GM12878 (cell line): ENCODE measurements around the gene TRIP6. TPM values are rescaled to one million over a fixed set of nuclear protein-coding genes. Genes with fewer than 3 reads are reported as not detected.

Experiments used
- ATAC-seq: fragments of 200-7000 bp; cut with Tn5 transposase; 3 replicates; pipeline ENCODE4 v1.9.1; 2020; ENCODE audit warnings: mild to moderate bottlenecking, moderate library complexity
- BruUV-seq: library from RNA; stranded (reverse); fragments of 400-500 nt; replicated peaks from 2 replicates; lab custom pipeline; 2021; lab: Mats Ljungman, UMichigan
- CTCF ChIA-PET: fragments of 300-600 bp; sonication (Branson Sonifier 250); formaldehyde crosslinking; extraction: SDS; loops from one replicate; lab custom pipeline; 2021; ENCODE audit warnings: inconsistent platforms; lab: Yijun Ruan, JAX
- POLR2A ChIA-PET: fragments of 350-600 bp; formaldehyde crosslinking; extraction: SDS; loops from one replicate; lab custom pipeline; 2021; ENCODE audit warnings: inconsistent platforms; lab: Charles Lee
- RAD21 ChIA-PET: fragments of 300-600 bp; sonication (Branson Sonifier 250); formaldehyde crosslinking; loops from one replicate; lab custom pipeline; 2023; ENCODE audit warnings: antibody characterized with exemption; ENCODE audit not compliant: unreplicated experiment; lab: Charles Lee
- SMC1A ChIA-PET: fragments of 300-600 bp; sonication (Branson Sonifier 250); formaldehyde crosslinking; loops from one replicate; lab custom pipeline; 2023; ENCODE audit not compliant: unreplicated experiment, uncharacterized antibody; lab: Charles Lee
- DNase-seq: peaks from one replicate; pipeline ENCODE4 v3.0.0-alpha.2; 2011; ENCODE audit warnings: low read depth, low spot score
- FAIRE-seq: peaks from 3 replicates; lab custom pipeline; 2011; peaks lifted over from hg19 to GRCh38; lab: Jason Lieb, UNC
- H2AFZ ChIP-seq: 2 replicates; pipeline ENCODE4 v1.6.0; 2011; ENCODE audit warnings: low read depth, low read length, control low read depth; ENCODE audit not compliant: control insufficient read depth
- H3K27ac ChIP-seq: 2 replicates; pipeline ENCODE4 v1.5.1; 2011; ENCODE audit warnings: control low read depth; ENCODE audit not compliant: control insufficient read depth, insufficient read depth
- H3K27me3 ChIP-seq, 2 experiments: replicated peaks in 1 of 2; 2 replicates each; pipeline versions ENCODE4 v1.6.0 to v1.6.1; 2011; ENCODE audit warnings: low read length in 1 of 2; ENCODE audit not compliant: control insufficient read depth in 2 of 2, insufficient read depth in 2 of 2
- H3K36me3 ChIP-seq, 2 experiments: 2 replicates each; pipeline ENCODE4 v1.5.1; 2011; ENCODE audit warnings: low read length in 1 of 2; ENCODE audit not compliant: control insufficient read depth in 2 of 2, insufficient read depth in 2 of 2
- H3K4me1 ChIP-seq: 2 replicates; pipeline ENCODE4 v1.6.1; 2011; ENCODE audit warnings: mild to moderate bottlenecking, low read length, moderate library complexity, mixed read lengths; ENCODE audit not compliant: control insufficient read depth, insufficient read depth
- H3K4me2 ChIP-seq: 2 replicates; pipeline ENCODE4 v1.6.0; 2011; ENCODE audit warnings: control low read depth; ENCODE audit not compliant: control insufficient read depth, insufficient read depth
- H3K4me3 ChIP-seq: fragments of 200-600 bp; sonication (generic); 2 replicates; pipeline ENCODE4 v1.5.1; 2016
- H3K79me2 ChIP-seq: 2 replicates; pipeline ENCODE4 v1.6.0; 2011; ENCODE audit warnings: low read length; ENCODE audit not compliant: control insufficient read depth, insufficient read depth
- H3K9ac ChIP-seq: 2 replicates; pipeline ENCODE4 v1.8.0; 2011; ENCODE audit warnings: low read length, control low read depth, mixed read lengths; ENCODE audit not compliant: control insufficient read depth, insufficient read depth
- H3K9me3 ChIP-seq: replicated peaks from 3 replicates; pipeline ENCODE4 v1.5.1; 2011; ENCODE audit warnings: mild to moderate bottlenecking, low read length; ENCODE audit not compliant: control insufficient read depth, insufficient read depth
- H4K20me1 ChIP-seq: 2 replicates; pipeline ENCODE4 v1.6.0; 2011; ENCODE audit not compliant: control insufficient read depth, insufficient read depth
- CBX3 ChIP-seq: fragments of 200-600 bp; sonication (generic); IDR thresholded peaks from 2 replicates; pipeline ENCODE4 v1.6.1; 2016; ENCODE audit warnings: low read depth, borderline replicate concordance
- CHD2 ChIP-seq: IDR thresholded peaks from 2 replicates; pipeline ENCODE4 v1.6.1; 2011; ENCODE audit warnings: low read depth, low read length, improper control_type of control experiment, borderline replicate concordance
- EED ChIP-seq: sonication (generic); IDR thresholded peaks from 2 replicates; pipeline ENCODE4 v1.6.1; 2016; ENCODE audit warnings: antibody characterized with exemption, low read depth
- KLF5 ChIP-seq: fragments of 450-650 bp; IDR thresholded peaks from 2 replicates; pipeline ENCODE4 v1.6.1; 2014; ENCODE audit warnings: mild to moderate bottlenecking; ENCODE audit not compliant: partially characterized antibody
- NFYB ChIP-seq: IDR thresholded peaks from 2 replicates; pipeline ENCODE4 v1.6.1; 2011; ENCODE audit warnings: low read depth, mild to moderate bottlenecking, low read length, improper control_type of control experiment, moderate library complexity; ENCODE audit not compliant: insufficient read depth
- NKRF ChIP-seq: fragments of 450-650 bp; conservative IDR thresholded peaks from 2 replicates; pipeline ENCODE4 v1.6.1; 2017; ENCODE audit warnings: mild to moderate bottlenecking, moderate library complexity
- POLR2A ChIP-seq: IDR thresholded peaks from 2 replicates; pipeline ENCODE4 v1.6.1; 2011; ENCODE audit warnings: low read depth, mild to moderate bottlenecking, low read length
- PRDM15 ChIP-seq: fragments of 450-650 bp; formaldehyde crosslinking; IDR thresholded peaks from 2 replicates; pipeline ENCODE4 v1.4.0; 2020; ENCODE audit warnings: mild to moderate bottlenecking, moderate library complexity
- SUPT20H ChIP-seq: IDR thresholded peaks from 2 replicates; pipeline ENCODE4 v1.6.1; 2011; ENCODE audit warnings: low read depth, mild to moderate bottlenecking, low read length, moderate library complexity, borderline replicate concordance; ENCODE audit not compliant: control insufficient read depth
- ZBTB4 ChIP-seq: fragments of 450-650 bp; formaldehyde crosslinking; IDR thresholded peaks from 2 replicates; pipeline ENCODE4 v1.4.0; 2022; ENCODE audit warnings: mild to moderate bottlenecking, moderate library complexity
- WGBS: methylation state at CpG from one replicate; pipeline ENCODE4 v1.1.6; 2016; ENCODE audit warnings: low lambda C conversion rate; ENCODE audit not compliant: insufficient replicate concordance, insufficient coverage; ENCODE audit errors: missing lambda C conversion rate; 5-methylcytosine and 5-hydroxymethylcytosine counted together
- in situ Hi-C: fragments of 300-500 bp; cut with MboI; formaldehyde crosslinking; loops from 9 replicates; pipeline ENCODE4 v1.14.3; 2018; ENCODE audit warnings: mixed read lengths
- intact Hi-C: fragments of 100-400 bp; cut with micrococcal nuclease; formaldehyde crosslinking; loops from one replicate; pipeline ENCODE4 v1.14.2; 2022; ENCODE audit not compliant: unreplicated experiment
- polyA plus RNA-seq, 11 experiments: library from polyadenylated mRNA; depleted of rRNA in 4 of 11; unstranded in 6 of 11; stranded (reverse) in 5 of 11; fragments of >200 nt; fragmentation: Nextera tagmentation in 4 of 11; fragmentation: Illumina TruSeq in 1 of 11; extraction: Ambion mirVana in 4 of 11; extraction: Trizol in 1 of 11; gene quantifications; 1 replicate in 1 of 11; 2 replicates in 10 of 11; pipeline versions ENCODE4 v1.2.1 to v1.2.3, GENCODE V29; 2011 to 2016; ENCODE audit warnings: inconsistent platforms in 2 of 11, missing spikeins in 2 of 11, low read depth in 1 of 11
- total RNA-seq, 4 experiments: library from RNA; depleted of rRNA in 3 of 4; stranded (reverse); fragments of >200 nt in 3 of 4; fragmentation: Illumina TruSeq in 1 of 4; extraction: Trizol in 1 of 4; gene quantifications; 2 replicates each; pipeline versions ENCODE4 v1.2.1 to v1.2.3, GENCODE V29; 2013 to 2021
- TF ChIP-seq, protein P1 (sequence below): fragments of 450-650 bp; IDR thresholded peaks from 2 replicates; pipeline ENCODE4 v1.6.1; 2017; ENCODE audit warnings: mild to moderate bottlenecking, moderate library complexity

The TRIP6 gene
- total and polyA plus RNA-seq, 10 of the 15 experiments (the other 5 are each of a cell fraction or from before 2014, with no cell fraction given): 2.5 to 47.4 (median 25.5) TPM

DNA sequence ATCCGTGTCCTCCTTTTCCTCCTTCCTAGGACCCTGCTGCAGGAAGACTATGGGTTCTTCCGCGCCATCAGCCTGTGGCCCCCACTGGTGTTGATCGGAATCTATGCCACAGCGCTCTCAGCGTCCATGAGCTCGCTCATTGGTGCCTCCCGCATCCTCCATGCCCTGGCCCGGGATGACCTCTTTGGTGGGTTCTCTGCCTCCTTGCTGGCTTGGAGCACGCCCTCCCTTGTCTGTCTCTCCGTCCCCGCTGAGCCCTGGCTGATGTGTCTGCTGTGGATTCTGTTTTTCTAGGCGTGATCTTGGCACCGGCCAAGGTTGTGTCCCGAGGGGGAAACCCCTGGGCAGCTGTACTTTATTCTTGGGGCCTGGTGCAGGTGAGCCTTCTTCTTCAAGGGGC, 7.3 kb upstream of the TRIP6 start:
- CTCF ChIA-PET: no interaction called here
- in situ Hi-C loops: loop anchor here (10.0 kb wide), 2 partner anchors 155 to 385 kb away; partner anchors contain the start of genes POP7 and TSC22D4
- TF ChIP-seq ZBTB4 (no peak), PRDM15 (no peak), POLR2A (no peak), EED (no peak), NKRF (no peak), CBX3 (no peak), SUPT20H (no peak), KLF5 (no peak), CHD2 (no peak), NFYB (no peak)
- TF ChIP-seq, protein P1, sequence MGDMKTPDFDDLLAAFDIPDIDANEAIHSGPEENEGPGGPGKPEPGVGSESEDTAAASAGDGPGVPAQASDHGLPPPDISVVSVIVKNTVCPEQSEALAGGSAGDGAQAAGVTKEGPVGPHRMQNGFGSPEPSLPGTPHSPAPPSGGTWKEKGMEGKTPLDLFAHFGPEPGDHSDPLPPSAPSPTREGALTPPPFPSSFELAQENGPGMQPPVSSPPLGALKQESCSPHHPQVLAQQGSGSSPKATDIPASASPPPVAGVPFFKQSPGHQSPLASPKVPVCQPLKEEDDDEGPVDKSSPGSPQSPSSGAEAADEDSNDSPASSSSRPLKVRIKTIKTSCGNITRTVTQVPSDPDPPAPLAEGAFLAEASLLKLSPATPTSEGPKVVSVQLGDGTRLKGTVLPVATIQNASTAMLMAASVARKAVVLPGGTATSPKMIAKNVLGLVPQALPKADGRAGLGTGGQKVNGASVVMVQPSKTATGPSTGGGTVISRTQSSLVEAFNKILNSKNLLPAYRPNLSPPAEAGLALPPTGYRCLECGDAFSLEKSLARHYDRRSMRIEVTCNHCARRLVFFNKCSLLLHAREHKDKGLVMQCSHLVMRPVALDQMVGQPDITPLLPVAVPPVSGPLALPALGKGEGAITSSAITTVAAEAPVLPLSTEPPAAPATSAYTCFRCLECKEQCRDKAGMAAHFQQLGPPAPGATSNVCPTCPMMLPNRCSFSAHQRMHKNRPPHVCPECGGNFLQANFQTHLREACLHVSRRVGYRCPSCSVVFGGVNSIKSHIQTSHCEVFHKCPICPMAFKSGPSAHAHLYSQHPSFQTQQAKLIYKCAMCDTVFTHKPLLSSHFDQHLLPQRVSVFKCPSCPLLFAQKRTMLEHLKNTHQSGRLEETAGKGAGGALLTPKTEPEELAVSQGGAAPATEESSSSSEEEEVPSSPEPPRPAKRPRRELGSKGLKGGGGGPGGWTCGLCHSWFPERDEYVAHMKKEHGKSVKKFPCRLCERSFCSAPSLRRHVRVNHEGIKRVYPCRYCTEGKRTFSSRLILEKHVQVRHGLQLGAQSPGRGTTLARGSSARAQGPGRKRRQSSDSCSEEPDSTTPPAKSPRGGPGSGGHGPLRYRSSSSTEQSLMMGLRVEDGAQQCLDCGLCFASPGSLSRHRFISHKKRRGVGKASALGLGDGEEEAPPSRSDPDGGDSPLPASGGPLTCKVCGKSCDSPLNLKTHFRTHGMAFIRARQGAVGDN: no peak

More for the DNA sequence above, 7.3 kb upstream of the TRIP6 start:
- intact Hi-C loops: no loop called here
- BruUV-seq: no TSS peak
- Histone ChIP-seq H3K79me2 (no peaks in the 10 kb centered on the region), H3K9ac (no peak overlapping the region), H3K4me3 (no peak overlapping the region), H3K4me1 (no peaks in the 10 kb centered on the region), H2AFZ (no peak overlapping the region), H3K27ac (no peak overlapping the region), H4K20me1 (no peaks in the 10 kb centered on the region), H3K4me2 (no peak overlapping the region), H3K27me3 (no peaks in the 10 kb centered on the region), H3K36me3 (peaks cover 4 to 8% of the 10 kb centered on the region in 2 experiments; a peak in 3 of 4 replicates), H3K9me3 (no peaks in the 10 kb centered on the region)
- RAD21 ChIA-PET: no interaction called here
- POLR2A ChIA-PET: no interaction called here
- DNase-seq: no peak
- FAIRE-seq: no peak
- SMC1A ChIA-PET: interaction anchor here (1.1 kb wide), 1 partner anchor 61 kb away, joined by 3 read pairs; no protein-coding TSS in a partner anchor
- WGBS: 98% methylated on average over 15 of the region's 15 CpGs
- no peak for ATAC-seq
